ENCODE measurements around the gene GRPR.

- TF ChIP-seq, protein P1, sequence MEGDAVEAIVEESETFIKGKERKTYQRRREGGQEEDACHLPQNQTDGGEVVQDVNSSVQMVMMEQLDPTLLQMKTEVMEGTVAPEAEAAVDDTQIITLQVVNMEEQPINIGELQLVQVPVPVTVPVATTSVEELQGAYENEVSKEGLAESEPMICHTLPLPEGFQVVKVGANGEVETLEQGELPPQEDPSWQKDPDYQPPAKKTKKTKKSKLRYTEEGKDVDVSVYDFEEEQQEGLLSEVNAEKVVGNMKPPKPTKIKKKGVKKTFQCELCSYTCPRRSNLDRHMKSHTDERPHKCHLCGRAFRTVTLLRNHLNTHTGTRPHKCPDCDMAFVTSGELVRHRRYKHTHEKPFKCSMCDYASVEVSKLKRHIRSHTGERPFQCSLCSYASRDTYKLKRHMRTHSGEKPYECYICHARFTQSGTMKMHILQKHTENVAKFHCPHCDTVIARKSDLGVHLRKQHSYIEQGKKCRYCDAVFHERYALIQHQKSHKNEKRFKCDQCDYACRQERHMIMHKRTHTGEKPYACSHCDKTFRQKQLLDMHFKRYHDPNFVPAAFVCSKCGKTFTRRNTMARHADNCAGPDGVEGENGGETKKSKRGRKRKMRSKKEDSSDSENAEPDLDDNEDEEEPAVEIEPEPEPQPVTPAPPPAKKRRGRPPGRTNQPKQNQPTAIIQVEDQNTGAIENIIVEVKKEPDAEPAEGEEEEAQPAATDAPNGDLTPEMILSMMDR (conservative IDR thresholded peaks at IDR 0.05 in 1 of 2, IDR thresholded peaks at IDR 0.05 in 1 of 2; ENCODE audit: low read depth in 1 of 2, low read length in 2 of 2), result no peak
- no peak for TF ChIP-seq EZH2 (IDR thresholded peaks at IDR 0.05; ENCODE audit: low read length, missing control alignments)
Observed at GRCh38 chrX:16130707-16131106, 7.3 kb downstream of the GRPR start.
